GM21360 (cell line): ENCODE data around the gene STX8.
"Not testable (repeated sequence)": the region's sequence is repeated elsewhere in the genome, so short reads cannot be mapped to it uniquely, and the experiment has no call there.

Experiments
- ATAC-seq: cut with Tn5 transposase; IDR thresholded peaks from one replicate; pipeline ENCODE4 v1.9.1; 2021; ENCODE audit warnings: mild to moderate bottlenecking, moderate library complexity; ENCODE audit not compliant: unreplicated experiment

The STX8 gene

DNA sequence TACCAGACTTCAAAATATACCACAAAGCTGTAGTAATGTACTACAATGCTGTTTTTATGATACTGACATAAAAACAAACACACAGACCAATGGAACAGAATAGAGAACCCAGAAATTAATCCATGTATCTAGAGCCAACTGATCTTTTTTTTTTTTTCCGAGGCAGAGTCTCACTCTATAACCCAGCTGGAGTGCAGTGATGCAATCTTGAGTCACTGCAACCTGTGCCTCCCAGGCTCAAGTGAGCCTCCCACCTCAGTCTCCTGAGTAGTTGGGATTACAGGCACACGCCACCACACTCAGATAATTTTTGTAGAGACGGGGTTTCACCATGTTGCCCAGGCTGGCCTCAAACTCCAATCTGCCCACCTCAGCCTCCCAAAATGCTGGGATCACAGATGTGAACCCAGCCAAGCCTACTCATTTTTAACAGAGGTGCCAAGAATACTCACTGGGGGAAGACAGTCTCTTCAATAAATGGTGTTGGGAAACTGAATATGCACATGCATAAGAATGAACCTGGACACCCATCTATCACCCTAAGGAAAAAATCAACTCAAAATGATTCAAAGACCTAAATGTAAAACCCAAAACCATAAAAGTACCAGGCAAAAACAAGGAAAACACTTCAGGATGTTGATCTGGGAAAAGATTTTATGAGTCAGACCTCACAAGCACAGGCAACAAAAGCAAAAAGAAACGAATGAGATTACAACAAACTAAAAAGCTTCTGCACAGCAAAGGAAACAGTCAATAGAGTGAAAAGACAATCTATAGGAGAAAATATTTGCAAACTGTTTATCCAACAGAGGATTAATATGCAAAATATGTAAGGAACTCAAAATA lies 63.1 kb downstream of the STX8 start:
- no peak for ATAC-seq

DNA sequence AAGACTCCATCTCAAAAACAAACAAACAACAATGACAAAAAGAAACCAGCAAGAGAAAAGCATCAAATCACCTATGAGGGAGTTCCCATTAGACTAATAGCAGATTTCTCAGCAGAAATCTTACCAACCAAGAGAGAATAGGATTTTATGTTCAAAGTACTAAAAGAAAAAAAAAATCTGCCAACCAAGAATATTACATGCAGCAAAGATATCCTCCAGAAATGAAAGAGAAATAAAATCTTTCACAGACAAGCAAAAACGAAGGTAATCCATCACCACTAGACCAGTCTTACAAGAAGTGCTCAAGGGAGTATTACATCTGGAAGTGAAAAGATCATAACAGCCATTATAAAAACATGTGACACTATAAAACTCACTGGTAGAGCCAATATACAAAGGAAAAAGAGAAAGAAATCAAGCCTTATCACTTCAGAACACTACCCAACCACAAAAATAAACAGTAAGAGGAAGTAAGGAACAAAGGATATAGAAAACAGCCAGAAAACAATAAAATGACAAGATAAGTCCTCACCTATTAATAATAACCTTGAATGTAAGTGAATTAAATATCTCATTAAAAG lies 66.3 kb downstream of the STX8 start:
- ATAC-seq, result no peak

DNA sequence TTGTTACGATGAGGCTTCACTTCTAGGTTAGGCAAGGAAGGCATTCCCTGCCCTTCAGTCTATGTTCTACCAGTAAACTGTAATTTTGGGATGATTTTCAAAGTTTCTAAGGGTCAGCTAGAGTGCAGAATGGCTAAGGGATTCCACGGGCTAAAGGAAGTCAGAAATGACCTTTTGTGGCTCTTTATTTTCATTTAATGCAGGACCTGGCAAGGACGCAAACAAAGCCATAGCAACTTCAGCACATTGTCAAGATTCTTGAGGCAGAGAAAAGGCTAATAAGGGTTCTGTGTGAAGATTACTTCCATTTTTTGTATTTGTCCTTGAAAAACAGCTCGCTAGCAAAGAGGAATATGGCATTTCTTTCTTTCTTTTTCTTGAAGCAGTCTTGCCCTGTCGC lies 76.6 kb downstream of the STX8 start:
- no peak for ATAC-seq

DNA sequence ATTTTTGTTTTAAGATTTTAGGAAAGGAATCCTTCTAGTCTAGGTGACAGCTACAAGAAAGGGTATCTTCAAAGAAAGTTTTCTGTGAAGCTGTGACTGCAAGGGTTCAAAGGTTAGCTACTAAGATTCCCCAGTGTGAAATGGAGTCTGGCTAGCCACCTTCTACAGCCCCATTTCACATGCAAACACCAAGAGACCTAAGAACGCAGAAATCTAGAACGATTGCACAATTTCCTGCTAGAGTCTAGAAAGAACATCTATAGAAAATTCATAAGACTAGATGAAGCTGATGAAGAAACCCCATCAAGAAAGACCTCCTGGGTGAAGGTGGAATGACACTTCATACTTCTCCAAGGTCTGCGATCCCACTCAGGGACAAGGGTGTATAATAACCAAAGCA lies 77.1 kb downstream of the STX8 start:
- no peak for ATAC-seq

DNA sequence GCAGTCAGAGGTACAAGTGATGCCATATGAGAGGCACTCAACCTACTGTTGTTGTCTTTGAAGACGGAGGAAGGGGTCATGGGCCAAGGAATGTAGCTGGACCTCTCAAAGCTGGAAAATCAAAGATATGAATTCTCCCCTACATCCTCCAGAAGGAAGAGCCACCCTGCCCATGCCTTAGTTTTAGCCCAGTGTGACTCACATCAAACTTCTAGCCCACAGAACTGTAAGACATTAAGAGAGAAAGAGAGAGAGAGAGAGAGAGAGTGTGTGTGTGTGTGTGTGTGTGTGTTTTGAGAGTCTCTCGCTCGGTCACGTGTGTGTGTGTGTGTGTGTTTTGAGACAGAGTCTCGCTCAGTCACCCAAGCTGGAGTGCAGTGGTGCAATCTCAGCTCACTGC lies 87.1 kb downstream of the STX8 start:
- ATAC-seq, result no peak

DNA sequence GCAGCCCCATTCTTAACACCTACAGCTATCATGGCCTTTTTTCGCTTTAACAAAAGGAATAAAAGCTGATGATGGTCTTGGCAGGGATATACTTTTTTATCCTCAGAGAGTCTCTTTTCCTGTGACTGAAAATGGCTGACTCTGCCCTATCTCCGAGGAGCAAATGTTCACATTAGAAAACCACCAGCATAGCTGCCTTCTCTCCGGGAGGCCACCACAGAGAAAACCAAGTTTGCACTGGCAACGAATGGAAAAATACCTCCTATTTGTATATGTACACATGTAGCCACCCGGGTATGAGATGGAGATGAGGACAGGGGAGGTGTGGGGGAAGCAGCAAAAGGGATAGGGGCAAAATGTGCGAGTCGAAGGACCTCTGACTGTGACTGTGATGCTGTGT lies 88.2 kb downstream of the STX8 start:
- ATAC-seq, result no peak

DNA sequence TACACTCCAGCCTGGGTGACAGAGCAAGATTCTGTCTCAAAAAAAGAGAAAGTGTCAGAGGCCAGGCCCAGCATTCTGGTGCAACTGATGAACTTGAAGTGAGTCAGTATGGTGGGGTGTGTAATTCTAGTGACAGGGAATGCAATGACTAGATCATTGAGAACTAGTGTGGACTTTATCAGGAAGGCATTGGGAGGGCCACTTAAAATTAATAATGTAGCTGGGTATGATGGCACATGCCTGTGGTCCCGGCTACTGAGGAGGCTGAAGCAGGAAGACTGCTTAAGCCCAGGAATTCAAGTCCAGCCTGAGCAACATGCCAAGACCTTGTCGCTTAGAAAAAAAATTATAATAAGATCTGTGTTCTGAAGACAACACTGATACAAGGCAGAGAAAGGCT lies 90.8 kb downstream of the STX8 start:
- no peak for ATAC-seq

DNA sequence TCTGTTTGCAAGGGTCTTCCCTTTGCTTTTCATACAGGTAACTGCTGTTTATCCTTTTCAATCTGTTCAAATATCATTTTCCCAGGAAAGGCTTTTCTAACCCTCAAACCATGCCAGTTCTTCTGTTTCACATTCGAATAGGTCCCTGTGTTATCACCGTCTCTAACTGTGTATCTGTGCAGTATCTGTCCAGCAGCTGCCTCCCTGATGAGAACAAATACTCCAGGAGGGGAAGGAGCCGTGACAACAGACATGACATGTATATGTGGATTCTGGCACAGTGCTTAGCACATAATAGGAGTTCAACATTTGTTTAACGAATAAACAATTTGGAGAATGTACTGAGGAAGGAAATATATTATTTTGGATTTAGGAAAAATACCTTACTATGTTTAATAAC lies 95.7 kb downstream of the STX8 start:
- ATAC-seq, result no peak

DNA sequence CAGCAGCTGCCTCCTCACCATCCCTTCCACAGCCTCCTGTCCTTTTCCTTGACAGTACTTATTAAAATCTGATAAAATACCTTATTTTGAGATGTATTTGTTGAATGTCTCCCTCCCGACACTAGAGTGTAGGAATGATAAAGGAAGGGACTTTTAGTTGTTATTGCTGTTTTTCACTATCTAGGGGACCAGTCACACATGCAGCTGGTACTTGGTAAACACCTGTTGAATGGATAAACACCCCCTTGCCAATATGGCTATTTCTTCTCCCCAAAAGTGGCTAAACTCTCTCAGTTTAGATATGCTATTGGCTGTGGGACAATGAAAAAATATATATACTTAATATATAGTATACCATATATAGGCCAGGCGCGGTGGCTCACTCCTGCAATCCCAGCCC lies 96.7 kb downstream of the STX8 start:
- ATAC-seq, result no peak

DNA sequence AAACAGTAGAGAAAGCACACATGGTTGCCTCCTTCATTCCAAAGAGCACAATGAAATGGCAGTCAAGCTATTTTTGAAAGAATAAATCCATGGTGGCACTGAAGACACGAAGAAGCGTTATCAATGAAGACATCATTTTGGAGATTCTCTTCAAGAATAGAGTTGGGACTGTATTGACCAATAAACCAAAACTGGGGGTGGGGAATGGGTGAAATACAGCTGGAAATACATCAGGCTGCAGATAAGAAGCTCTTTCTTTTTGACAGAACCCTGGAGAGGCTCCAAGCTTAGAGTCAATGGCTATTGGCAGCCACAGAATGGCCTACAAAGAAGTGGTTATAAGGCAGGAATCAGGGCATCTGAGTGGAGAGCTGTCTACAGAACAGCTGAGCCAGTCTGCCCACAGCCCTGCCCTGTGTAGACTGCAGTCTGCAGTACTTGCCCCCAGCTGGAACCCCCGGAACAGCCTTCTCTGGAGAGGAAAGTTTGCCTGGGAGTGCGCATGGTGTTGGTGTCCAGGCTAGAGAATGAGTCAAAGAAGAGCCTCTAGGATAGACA lies 100.4 kb downstream of the STX8 start:
- ATAC-seq, result no peak

DNA sequence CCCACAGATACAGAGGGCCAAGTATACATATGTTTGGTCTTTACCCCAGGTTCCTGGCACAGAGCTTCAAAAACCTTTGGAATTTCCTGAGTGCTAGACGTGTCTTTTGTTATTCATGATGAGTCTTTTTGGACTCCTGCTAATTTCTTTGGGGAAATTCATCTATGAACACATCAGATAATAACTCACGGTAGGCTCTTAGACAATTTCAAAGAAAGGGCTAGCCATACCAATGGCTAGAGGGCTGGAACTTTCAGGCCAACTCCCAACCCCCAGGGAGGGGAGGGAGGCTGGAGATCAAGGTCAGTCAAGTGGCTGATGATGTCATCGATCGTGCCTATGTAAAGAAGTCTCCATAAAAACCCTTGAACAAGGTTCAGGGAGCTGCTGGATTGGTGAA lies 101.9 kb downstream of the STX8 start:
- no peak for ATAC-seq

DNA sequence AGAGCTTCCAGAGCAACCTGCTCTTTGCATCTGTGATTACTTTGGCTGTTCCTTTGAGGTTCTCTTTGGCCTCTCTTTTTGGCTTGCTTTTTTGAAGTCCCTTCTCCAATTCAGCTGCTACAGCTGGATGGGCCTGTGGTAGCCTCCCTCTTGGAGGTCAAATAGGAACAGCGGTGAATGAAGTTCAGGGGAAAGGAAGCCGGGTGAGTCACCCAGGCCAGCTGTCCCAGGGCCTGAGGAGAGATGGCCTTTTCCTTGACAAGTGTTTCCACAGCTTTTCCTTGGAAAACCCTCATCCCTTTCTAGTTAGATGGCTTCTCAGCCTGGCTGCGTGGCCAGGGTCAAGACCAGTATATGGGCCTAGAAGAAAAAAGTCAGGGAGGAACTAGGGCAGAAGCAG lies 103.1 kb downstream of the STX8 start:
- no peak for ATAC-seq

DNA sequence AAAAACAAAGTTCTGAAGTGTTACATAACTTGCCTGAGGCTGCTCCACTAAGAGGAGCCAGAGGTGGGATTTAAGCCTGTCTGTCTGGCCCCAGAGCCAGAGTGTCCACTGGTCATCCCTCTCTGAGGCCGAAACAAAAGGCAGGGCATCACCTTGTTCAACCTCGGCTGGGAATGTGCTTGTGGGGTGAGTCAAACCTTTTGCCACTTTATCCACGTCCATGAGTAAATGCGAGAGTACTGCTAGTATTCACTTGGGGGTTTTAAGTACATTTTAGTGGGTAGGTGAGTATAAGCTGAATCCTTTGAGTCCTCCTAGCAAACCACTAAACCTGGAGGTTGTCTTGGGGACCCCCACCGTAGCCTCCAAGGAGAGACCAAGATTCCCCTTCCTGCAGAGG lies 103.5 kb downstream of the STX8 start:
- no peak for ATAC-seq

DNA sequence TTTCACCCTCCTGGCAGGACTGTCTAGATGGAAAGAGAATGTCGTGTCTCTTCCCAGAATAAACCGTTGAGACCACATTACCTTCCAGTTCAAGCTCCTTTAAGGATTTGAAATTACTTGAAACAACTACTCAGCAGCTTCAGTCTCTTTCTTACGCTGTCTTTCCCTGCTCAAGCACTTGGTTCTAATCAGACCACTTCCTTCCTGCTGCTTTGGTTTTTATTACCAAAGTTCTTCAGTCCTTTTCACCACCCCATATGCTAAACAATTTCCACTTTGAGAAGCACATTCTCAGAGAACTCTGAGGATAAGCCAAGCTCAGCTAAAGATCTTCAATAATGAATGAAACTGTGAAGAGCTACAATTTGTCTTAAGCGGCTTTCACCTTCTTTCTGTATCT lies 105.4 kb downstream of the STX8 start:
- no peak for ATAC-seq

DNA sequence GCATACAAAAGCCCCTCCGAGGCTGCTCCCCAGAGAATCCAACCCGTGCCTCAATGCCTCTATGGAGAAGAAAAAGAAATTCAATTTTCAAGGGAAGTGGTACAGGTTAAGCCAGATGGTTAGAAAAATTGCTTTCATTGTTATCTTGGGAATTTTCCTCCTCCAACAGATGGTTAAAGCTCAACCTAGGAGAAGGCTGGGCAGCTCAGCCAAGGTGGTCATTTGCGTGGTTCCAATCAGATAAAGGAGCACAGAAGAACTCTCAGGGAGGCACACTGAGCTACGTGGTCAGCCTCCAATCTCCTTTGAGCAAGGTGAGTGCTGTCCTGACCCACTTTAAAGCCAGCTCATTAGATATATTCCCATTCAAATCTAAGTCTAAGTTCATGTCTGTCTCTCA lies 106.7 kb downstream of the STX8 start:
- no peak for ATAC-seq

DNA sequence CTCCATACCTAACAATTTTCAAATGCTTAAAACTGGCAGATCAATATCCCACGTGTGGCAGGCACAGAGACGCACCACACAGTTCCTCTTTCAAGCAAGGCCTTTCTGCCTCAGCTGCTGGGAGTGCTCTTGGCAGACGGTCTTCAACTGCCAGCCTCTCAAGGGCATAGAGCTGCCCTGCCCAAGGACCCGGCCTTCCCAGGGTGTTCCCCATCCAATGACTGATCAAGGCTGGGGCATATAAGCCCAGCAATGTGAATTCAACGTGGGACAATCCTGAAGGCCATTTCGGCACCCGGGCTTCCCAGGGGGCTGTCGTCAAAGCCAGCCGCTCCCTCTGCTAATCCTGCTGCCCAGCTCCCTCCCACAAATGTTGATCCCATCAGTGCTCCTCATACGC lies 107.1 kb downstream of the STX8 start:
- ATAC-seq, result no peak

DNA sequence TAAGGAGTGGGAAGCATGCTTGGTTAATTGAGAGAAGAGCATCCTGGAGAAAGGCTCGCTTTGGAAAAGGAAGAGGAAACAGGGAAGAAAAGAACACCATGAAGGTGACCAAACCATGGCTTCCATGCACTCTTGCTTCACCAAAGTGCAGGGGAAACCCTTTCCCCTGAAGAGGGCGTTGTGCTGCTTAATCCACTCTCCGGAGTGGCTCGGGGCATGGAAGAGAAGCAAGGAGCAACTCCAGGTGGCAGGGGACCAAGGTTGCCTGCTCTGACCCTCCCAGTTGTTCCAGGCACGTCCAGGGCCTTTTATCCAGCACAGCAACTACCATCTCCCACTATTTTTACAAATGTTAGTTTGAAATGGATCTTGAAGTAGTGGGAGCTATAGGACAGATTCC lies 108.1 kb downstream of the STX8 start:
- no peak for ATAC-seq

DNA sequence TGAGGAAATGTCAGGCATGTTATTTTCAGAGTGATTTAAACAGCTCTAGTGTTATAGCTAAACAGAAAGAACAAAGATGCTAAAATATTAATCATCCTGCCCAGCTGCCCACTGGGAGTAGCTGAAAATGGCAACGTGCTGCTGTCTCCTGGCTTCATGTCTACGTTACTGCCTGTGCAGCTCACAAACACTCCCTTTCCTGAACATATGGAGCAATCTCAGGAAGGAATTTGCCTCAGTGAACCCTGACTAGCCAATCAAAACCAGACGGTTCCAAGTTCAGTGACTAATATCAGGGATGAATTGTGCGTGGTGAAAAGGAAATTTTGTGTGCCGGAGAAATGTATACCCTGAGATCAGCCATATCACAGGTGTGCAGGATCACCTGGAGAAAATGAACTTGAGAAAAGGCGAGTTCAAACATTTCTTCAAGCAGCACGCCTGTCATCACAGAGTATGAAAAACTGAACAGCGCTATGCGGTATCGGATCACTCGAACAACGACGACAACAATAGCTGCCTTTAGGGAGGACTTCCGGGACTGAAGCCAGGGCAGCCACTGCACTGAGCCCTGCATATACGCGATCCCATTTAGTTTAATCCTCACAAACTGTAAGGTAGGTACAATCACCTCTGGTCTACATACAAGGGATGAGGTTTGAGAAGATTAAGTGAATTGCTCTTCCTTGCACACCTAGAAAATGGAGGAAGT lies 110.3 kb downstream of the STX8 start:
- no peak for ATAC-seq

DNA sequence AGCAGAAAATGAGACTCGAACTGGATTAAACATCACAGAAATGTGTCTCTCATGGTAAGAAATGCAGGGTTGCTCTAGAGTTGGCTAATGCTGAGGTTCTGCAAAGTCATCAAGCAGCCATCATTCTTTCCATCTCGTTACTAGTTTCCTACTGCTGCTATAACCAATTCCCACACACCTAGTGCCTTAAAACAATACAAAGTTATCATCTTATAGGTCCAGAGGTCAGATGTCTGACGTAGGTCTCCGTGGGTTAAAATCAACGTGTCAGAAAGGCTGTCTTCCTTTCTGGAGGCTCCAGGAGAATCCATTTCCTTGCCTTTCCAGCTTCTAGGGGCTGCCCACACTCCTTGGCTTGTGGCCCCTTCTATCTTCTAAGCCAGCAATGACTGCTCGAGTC lies 118.6 kb downstream of the STX8 start:
- ATAC-seq, result no peak

DNA sequence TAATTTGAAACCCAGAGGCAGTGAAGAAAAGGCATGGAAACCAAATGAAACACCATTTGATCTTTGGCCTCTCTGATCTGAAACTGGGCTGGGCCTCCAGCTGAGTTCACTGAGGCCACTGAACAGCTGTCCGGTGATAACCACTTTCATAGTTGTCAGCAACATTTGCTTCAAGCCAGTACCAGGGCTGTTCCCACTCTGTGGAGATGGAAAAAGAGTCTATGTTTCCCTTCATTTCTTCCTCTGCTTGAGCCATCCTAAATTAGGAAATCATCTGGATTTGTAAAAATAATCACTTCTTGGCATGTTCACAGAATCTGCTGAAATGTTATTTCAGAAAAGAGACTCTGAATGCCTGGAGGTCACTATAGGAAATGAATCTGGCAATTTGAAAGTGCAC lies 119.3 kb downstream of the STX8 start:
- ATAC-seq, result no peak

DNA sequence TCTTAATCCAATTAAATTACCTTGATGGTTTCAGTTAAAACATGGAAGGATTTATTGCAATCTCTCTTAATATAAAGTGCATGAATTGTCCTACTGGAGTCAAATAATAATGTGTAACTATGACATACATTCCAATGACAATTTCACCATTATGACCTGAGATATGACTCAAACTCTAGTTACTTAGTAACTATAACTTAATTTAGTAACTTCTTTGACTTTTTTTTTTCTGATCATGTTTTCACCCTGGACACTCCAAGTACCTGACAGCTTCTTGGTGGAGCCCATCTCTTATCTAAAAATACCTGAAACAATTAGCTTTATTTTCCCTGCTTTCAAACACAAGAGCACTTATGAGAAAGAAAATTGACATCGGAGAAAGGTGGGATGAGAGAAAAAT lies 123.7 kb downstream of the STX8 start:
- no peak for ATAC-seq

DNA sequence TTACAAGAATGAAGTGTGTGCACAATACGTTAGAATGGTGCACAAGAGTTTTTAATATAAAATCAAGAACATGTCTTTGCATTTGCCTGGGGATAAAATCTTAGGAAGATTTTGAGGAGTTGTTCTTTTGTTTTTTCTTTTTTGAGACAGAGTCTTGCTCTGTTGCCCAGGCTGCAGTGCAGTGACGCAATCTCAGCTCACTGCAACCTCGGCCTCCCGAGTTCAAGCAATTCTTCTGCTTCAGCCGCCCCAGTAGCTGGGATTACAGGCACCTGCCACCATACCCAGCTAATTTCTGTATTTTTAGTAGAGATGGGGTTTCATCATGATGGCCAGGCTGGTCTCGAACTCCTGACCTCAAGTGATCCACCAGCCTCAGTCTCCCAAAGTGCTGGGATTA lies 128.3 kb downstream of the STX8 start:
- ATAC-seq, result not testable (repeated sequence)
